GM12872 (cell line): ENCODE results near the gene NR4A2.

Source experiments
- TF ChIP-seq, protein P1 (sequence below): IDR thresholded peaks from 3 replicates; pipeline ENCODE4 v1.5.1; 2011; ENCODE audit warnings: low read depth, mild to moderate bottlenecking, low read length, moderate library complexity; ENCODE audit not compliant: insufficient read depth

NR4A2 gene

DNA sequence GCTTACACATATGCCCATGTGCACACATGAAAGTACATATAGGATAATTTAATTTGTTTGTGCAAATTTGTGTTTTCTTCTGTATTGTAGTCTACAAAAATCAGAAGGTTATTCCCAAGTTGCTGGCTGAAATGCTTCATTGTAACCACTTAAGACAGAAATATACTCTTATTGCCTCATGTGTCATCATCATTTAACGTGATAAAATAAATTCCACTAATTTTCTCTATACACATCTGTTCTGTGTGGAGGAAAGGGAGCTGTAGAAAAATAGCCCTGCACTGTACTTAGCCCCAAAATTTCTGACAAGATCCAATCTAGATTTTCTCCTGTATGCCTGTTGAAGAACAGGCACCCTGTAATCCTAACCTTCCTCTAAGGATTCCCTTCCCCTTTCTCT, 20.4 kb upstream of the NR4A2 start:
- TF ChIP-seq, protein P1, sequence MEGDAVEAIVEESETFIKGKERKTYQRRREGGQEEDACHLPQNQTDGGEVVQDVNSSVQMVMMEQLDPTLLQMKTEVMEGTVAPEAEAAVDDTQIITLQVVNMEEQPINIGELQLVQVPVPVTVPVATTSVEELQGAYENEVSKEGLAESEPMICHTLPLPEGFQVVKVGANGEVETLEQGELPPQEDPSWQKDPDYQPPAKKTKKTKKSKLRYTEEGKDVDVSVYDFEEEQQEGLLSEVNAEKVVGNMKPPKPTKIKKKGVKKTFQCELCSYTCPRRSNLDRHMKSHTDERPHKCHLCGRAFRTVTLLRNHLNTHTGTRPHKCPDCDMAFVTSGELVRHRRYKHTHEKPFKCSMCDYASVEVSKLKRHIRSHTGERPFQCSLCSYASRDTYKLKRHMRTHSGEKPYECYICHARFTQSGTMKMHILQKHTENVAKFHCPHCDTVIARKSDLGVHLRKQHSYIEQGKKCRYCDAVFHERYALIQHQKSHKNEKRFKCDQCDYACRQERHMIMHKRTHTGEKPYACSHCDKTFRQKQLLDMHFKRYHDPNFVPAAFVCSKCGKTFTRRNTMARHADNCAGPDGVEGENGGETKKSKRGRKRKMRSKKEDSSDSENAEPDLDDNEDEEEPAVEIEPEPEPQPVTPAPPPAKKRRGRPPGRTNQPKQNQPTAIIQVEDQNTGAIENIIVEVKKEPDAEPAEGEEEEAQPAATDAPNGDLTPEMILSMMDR: no peak

DNA sequence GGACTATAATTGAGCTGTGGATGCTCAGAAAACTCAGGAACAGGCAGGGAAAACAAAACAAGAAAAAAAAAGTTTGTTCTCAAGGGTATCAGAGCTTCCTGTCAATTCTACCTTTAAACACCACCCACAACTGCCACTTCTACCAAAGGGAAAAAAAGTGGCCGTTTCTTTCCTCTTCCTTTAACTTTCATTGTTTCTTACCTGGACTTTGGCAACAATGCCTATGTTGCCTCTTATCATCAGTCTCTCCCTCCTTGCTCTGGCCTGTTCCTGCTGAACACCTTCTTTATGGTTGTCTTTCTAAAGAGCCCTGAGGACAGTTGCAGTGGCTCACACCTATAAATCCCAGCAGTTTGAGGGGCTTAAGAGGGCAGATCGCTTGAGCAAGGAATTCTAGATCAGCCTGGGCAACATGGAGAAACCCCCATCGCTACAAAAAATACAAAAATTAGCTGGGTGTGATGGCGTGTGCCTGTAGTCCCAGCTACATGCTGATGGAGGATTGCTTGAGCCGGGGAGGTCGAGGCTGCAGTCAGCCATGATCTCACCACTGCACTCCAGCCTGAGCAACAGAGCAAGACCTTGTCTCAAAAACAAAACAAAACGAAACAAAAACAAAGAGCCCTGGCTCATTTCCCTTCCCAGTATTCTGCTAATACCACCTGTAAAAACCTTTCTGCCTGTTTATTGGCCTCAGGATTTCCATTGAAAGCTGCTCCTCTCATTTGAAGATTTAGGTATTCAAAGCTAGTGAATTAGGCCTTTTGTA, 18.0 kb upstream of the NR4A2 start:
- TF ChIP-seq, protein P1: no peak

DNA sequence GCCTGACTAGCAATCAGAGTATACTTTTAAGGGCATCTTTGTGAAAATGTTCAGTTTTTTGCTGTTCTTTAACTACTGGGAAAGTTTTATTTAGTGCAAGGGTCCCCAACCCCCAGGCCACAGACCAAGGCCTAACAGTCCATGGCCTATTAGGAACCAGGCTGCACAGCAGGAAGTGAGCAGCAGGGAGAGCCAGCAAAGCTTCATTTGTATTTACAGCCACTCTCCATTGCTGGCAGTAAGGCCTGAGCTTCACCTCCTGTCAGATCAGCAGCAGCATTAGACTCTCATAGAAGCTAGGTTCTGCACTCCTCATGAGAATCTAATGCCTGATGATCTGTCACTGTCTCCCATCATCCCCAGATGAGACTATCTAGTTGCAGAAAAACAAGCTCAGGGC, 17.1 kb upstream of the NR4A2 start:
- TF ChIP-seq, protein P1: no peak

- TF ChIP-seq, protein P1: no peak
Measured at GRCh38 chr2:156349161-156349560, 16.6 kb upstream of the NR4A2 start.

- TF ChIP-seq, protein P1: no peak
Measured at GRCh38 chr2:156347431-156347830, 14.9 kb upstream of the NR4A2 start.

- TF ChIP-seq, protein P1: no peak
Measured at GRCh38 chr2:156346731-156347130, 14.2 kb upstream of the NR4A2 start.

- TF ChIP-seq, protein P1: no peak
Measured at GRCh38 chr2:156345582-156345981, 13.1 kb upstream of the NR4A2 start.
